ENCODE data around the gene GABRD.

The GABRD gene

GRCh38 chr1:2041305-2041704, 22.2 kb downstream of the GABRD start:
- no peak for DNase-seq

- no peak for DNase-seq
Measured at GRCh38 chr1:2041887-2042286, 22.7 kb downstream of the GABRD start.

GRCh38 chr1:2042830-2043773, 24.0 kb downstream of the GABRD start:
- DNase-seq, result no peak

GRCh38 chr1:2043886-2044285, 24.7 kb downstream of the GABRD start:
- DNase-seq, result no peak

GRCh38 chr1:2044510-2045319, 25.6 kb downstream of the GABRD start:
- DNase-seq, result peak; percentile 8

- DNase-seq, result peak; percentile 15
Measured at GRCh38 chr1:2045468-2046173, 26.5 kb downstream of the GABRD start.

GRCh38 chr1:2046174-2046917, 27.2 kb downstream of the GABRD start:
- DNase-seq, result no peak

- DNase-seq, result no peak
Measured at GRCh38 chr1:2046953-2047748, 28.0 kb downstream of the GABRD start.

- DNase-seq, result no peak
Measured at GRCh38 chr1:2047749-2048729, 28.9 kb downstream of the GABRD start.

GRCh38 chr1:2049225-2049717, 30.1 kb downstream of the GABRD start:
- DNase-seq, result no peak

- no peak for DNase-seq
Measured at GRCh38 chr1:2049718-2050431, 30.7 kb downstream of the GABRD start, which contains the start of gene PRKCZ. PRKCZ (plus strand) TSS chr1:2050411; CDS start chr1:2050631, 220 bp downstream.

GRCh38 chr1:2050461-2050792, 31.3 kb downstream of the GABRD start:
- DNase-seq, result no peak

GRCh38 chr1:2050793-2051682, 31.9 kb downstream of the GABRD start:
- DNase-seq, result no peak

GRCh38 chr1:2052054-2052679, 33.0 kb downstream of the GABRD start:
- no peak for DNase-seq

GRCh38 chr1:2052756-2053155, 33.6 kb downstream of the GABRD start:
- DNase-seq, result no peak

- no peak for DNase-seq
Measured at GRCh38 chr1:2053217-2053616, 34.1 kb downstream of the GABRD start.

GRCh38 chr1:2053784-2054376, 34.7 kb downstream of the GABRD start:
- DNase-seq, result no peak
